Measurements from ENCODE around the gene GAPVD1.

- TF ChIP-seq ZNF274 (IDR thresholded peaks at IDR 0.05; ENCODE audit: low read depth, low read length) (no peak), YY1 (IDR thresholded peaks at IDR 0.05; ENCODE audit: insufficient read depth, insufficient read length) (no peak), SUZ12 (IDR thresholded peaks at IDR 0.05; ENCODE audit: extremely low read depth, insufficient read depth, insufficient read length) (no peak)
Measured at GRCh38 chr9:125317704-125318103, 56.1 kb downstream of the GAPVD1 start.

Measured in NT2/D1 (cell line).